ENCODE data around the gene ZNF236. TPM values are rescaled to one million over a fixed set of nuclear protein-coding genes. Genes with fewer than 3 reads are reported as not detected.
"Not testable (repeated sequence)": the region's sequence is repeated elsewhere in the genome, so short reads cannot be mapped to it uniquely, and the experiment has no call there.

ZNF236 gene
- total RNA-seq, 1 donor from 2014 or later: 9.2 TPM

DNA sequence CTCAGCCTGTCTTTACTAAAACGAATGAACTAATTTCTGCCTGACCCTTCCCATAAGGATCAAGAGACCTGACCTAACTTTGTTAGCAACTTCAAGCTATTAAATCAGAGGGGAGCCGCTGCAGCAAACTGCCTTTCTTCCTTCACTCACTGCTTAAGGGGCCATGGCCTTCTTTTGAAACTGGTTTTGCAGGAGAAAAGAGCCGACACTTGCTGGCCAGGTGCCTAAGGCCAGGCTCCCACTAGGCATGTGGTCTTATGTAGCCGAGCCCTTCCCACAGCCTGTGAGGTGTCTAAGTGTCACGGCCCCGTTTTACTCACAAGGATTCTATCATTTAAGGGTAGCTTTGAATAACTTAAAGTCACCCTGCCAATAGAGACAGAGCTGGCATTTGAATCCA lies 130.8 kb downstream of the ZNF236 start:
- peak; percentile 19 for DNase-seq

- DNase-seq: peak; percentile 76
Observed at GRCh38 chr18:76953583-76954233, 131.4 kb downstream of the ZNF236 start.

DNA sequence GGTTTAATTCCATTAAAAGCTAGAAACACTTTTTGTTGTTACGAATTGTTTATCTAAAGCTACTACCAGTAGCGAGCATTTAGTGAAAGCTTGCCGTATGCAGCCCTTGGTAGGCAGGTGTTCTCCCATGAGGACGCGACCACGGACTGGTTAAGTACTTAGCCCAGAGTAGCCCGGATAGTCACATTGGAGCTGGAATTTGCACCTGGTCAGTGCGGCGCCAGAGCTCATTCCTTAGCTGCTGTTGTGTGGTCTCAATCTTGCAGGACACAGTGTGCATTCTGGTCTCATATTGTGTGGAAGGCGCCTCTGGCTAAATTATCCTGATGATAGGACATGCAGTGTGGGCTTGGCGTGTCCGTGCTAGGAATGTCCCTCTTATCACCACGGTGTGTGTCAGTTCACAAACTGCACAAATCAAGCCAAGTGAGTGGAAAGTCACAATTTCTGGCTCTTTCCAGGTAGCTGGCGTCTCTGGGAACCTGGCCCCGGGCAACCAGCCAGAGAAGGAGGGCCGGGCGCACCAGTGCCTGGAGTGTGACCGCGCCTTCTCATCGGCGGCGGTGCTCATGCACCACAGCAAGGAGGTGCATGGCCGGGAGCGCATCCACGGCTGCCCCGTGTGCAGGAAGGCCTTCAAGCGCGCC lies 133.3 kb downstream of the ZNF236 start:
- no peak for DNase-seq

GRCh38 chr18:76956648-76957047 lies 134.3 kb downstream of the ZNF236 start:
- no peak for DNase-seq

- DNase-seq: no peak
Observed at GRCh38 chr18:76957384-76958355, 135.3 kb downstream of the ZNF236 start.

GRCh38 chr18:76958692-76959341 lies 136.5 kb downstream of the ZNF236 start:
- peak; percentile 85 for DNase-seq

DNA sequence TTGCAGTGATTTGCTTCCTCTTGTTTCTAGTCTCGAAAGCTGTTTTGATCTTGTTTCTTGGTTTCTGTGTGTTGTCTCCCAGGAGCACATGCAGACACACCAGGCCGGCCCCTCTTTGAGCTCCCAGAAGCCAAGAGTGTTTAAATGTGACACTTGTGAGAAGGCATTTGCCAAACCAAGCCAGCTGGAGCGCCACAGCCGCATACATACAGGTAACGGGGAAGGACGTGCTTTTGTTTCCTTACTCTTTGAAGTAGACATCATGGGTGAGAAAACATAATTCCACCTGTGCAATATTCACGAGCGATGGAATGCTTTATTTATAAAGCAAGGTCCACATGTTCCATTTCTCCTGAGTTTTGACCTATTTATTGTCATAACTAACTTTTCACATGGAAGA lies 137.2 kb downstream of the ZNF236 start:
- no peak for DNase-seq

DNA sequence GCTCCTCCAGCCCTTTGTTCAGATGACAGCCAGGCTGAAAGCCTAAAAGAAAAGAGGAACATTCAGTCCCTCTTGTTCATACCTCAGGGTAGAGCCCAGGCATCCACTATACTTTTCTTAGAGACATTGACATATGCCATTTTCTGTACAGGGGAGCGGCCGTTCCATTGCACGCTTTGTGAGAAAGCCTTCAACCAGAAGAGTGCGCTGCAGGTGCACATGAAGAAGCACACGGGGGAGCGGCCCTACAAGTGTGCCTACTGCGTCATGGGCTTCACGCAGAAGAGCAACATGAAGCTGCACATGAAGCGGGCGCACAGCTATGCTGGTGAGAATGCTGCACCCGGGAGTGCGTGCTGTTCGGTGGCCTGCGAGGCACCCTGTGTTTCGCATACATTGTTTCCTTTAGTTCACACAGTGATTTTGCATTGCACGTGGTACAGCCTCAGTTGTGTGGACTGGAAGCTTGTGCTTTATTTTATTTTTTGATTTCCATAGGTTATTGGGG lies 138.2 kb downstream of the ZNF236 start:
- no peak for DNase-seq

- DNase-seq: no peak
Observed at GRCh38 chr18:76962851-76963250, 140.5 kb downstream of the ZNF236 start.

- no peak for DNase-seq
Observed at GRCh38 chr18:76963936-76964335, 141.6 kb downstream of the ZNF236 start.

GRCh38 chr18:76965555-76966151 lies 143.3 kb downstream of the ZNF236 start:
- DNase-seq: not testable (repeated sequence)

DNA sequence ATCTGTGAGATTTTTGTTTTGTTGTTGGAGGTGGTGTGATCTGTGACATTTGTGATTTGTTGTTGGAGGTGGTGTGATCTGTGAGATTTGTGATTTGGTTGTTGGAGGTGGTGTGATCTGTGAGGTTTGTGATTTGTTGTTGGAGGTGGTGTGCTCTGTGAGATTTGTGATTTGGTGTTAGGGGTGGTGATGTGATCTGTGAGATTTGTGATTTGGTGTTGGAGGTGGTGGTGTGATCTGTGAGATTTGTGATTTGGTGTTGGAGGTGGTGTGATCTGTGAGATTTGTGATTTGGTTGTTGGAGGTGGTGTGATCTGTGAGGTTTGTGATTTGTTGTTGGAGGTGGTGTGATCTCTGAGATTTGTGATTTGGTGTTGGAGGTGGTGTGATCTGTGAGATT lies 144.9 kb downstream of the ZNF236 start:
- DNase-seq: not testable (repeated sequence)

DNA sequence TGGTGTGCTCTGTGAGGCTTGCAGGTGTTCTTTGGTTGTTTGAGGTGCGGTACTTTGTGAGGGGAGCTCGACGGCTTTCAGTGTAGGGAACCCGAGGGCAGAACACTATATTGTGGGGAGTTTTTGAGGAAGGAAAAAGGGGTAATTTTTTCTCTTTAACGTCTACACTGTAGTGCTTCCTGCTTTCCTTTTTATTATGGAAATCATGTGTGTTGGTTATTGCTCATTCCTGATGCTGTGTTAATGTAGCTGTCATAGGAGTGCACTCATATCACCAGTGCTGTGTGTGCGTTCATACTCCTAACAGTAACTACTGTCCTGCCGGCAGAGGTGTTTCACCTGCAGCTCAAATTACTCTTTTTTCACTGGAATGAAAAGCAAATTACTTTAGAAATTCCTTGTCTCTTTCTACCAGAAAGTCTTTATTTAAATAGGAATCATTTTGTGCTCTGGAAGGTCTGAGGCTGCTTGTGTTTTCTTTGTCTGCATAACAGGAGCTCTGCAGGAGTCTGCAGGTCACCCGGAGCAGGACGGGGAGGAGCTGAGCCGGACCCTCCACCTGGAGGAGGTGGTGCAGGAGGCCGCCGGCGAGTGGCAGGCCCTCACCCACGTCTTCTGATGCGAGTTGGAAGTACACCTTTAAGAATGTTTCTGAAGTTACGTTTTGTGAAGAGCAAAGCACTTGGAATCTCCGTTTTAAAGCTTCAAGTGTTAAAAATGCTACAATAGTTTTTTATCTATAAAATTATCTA lies 145.5 kb downstream of the ZNF236 start:
- DNase-seq: no peak

DNA sequence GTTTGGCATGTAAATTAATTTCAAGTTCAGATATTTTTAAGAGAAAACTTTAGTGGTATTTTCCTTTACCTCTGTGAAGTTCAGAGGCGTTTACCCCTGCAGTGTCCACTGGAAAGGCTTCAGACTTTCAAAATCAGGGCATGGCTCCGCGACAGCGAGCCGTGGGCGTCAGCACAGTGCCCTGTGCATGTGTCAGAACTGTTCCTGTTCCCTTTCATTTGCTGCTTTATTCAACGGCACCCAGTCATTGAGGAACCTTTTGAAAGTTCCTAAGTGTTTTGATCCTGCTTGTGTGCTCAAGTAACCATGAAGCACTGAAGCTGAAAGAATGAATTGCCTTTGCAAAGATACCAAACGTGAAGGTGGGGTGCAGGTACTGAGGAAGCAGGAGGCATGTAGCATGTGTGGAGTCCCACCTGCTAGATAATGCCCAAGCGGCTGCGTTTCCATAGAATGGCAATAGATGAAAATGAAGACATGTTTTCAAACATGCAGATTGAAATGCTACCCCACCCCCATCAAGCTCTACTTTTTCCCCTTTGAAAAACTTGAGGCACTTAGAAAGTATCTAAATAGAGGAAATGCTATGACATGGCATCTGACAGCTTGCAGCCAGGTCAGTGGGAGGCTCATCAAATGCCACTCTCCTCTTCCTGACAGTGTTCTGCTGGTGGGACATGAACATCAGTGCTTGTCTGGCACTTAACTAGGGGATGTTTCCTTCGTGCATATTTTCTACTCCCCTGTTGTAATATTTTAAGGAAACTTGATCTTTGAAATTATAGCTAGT lies 148.6 kb downstream of the ZNF236 start:
- no peak for DNase-seq

GRCh38 chr18:76972241-76972640 lies 149.9 kb downstream of the ZNF236 start:
- DNase-seq: no peak

GRCh38 chr18:76972846-76973519 lies 150.6 kb downstream of the ZNF236 start:
- peak; percentile 59 for DNase-seq

DNA sequence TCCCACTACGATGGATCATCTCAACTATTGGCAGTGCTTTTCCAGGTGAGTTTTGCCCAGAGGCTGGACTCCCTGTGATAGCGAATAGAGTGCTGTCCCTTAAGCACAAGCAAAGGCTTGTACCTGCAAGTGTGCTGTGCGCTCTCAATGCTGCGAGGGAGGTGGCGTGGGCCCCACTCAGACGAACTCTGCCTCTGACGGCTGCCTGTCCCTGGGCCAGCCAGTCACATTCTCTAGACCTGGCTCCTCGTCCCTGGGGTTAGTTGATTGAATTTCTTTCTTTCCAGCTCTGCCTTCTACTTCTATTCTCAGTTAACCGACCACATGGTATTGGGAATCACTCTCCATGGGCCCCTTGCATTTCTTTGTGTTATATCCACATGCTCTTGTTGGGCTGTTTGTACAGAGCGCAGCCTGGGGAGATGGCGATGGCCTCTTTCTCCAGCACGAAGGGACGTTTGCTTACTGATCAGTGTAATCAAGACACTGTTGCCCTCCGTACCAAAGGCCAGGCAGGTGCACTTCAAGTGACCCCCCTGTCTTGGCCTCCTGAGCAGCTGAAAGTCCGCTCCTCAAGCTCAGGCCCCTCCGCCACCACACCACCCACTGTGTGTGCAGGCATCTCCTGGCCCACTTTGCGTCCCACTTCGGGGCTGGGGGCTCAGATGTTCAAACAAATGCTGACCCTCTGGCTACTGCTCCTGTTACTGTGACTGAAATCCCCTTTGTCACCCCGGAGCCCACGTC lies 151.3 kb downstream of the ZNF236 start:
- no peak for DNase-seq

DNA sequence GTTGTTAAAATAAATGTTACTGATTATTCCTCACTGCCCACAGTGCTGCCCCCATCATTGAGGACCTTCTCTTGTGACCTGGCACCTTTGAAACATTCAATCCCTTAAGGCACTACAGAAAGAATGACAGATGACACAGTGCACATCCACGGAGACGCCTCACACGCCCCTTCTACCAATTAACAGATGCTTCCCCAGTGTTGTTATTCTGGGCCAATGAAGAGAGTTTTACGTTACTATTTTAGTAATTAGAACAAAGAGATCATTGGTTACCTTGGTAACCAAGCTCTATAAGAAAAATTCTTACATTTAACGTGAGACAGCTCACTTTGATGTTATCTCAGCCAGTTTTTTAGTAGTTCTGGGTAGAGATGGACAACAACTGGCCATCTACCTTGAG lies 152.0 kb downstream of the ZNF236 start:
- DNase-seq: no peak

DNA sequence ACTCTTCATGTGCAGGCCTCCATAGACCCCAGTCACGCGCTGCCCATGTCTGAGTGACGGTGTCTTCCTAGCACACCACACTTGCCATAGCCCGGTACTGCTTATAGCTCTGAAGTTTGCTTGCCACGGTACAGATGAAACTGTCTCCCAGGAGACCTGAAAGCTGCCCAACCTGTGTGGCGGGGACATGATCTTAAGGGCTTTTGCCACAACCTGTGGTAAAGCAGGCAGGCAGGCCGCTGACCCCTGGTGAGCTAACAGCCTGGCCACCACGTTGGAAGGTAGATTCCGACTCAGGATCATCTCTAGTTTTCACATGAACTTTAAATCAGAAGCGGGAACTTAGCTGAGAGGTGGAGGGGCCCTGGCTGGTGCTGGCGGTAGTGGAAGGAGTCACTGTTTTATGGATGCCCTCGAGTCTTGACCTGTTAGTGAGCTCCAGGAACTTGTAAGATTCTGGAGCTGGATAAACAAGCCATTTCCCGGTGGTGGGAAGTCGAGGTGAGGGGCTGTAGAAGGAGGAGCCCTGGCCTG lies 153.3 kb downstream of the ZNF236 start:
- DNase-seq: no peak

Data from dermis blood vessel endothelial cell (primary cell).